SK-N-SH treated with all-trans-retinoic acid at 6 μM for 48 hours (cell line): ENCODE measurements around the gene C8G.
A peak's percentile ranks its signal among the peaks of the same experiment; 100 is the strongest.

Experiments
- ATAC-seq: fragments of 200-7000 bp; cut with Tn5 transposase; 3 replicates; pipeline ENCODE4 v1.9.1; 2020; ENCODE audit warnings: mild to moderate bottlenecking, moderate library complexity
- CREB5 ChIP-seq: fragments of 250-450 bp; sonication (Bioruptor Pico); IDR thresholded peaks from 2 replicates; pipeline ENCODE4 v1.5.1; 2020; ENCODE audit warnings: low read depth, mild to moderate bottlenecking, moderate library complexity
- CSRNP3 ChIP-seq: fragments of 250-450 bp; sonication (Bioruptor Pico); IDR thresholded peaks from 2 replicates; pipeline ENCODE4 v1.5.1; 2021; ENCODE audit warnings: mild to moderate bottlenecking, moderate library complexity
- ESRRG ChIP-seq: fragments of 250-450 bp; sonication (Bioruptor Pico); IDR thresholded peaks from 2 replicates; pipeline ENCODE4 v1.6.1; 2021; ENCODE audit warnings: mild to moderate bottlenecking
- GLIS3 ChIP-seq: fragments of 250-450 bp; sonication (Bioruptor Pico); IDR thresholded peaks from 2 replicates; pipeline ENCODE4 v1.5.0; 2020; ENCODE audit warnings: mild to moderate bottlenecking, moderate library complexity
- ISL1 ChIP-seq: fragments of 250-450 bp; sonication (Bioruptor Pico); IDR thresholded peaks from 2 replicates; pipeline ENCODE4 v2.1.2; 2022; ENCODE audit warnings: mild to moderate bottlenecking, moderate library complexity
- OSR1 ChIP-seq: fragments of 250-450 bp; sonication (Bioruptor Pico); IDR thresholded peaks from 2 replicates; pipeline ENCODE4 v1.8.0; 2022; ENCODE audit warnings: moderate library complexity, mild to moderate bottlenecking, inconsistent platforms
- PATZ1 ChIP-seq: fragments of 250-450 bp; sonication (Bioruptor Pico); IDR thresholded peaks from 2 replicates; pipeline ENCODE4 v1.8.0; 2020; ENCODE audit warnings: mild to moderate bottlenecking, moderate library complexity, borderline replicate concordance
- PPARA ChIP-seq: fragments of 250-450 bp; sonication (Bioruptor Pico); IDR thresholded peaks from 2 replicates; pipeline ENCODE4 v1.5.0; 2020; ENCODE audit warnings: mild to moderate bottlenecking, borderline replicate concordance
- RARB ChIP-seq: fragments of 250-450 bp; sonication (Bioruptor Pico); IDR thresholded peaks from 2 replicates; pipeline ENCODE4 v1.8.0; 2021; ENCODE audit warnings: mild to moderate bottlenecking, moderate library complexity
- SNAI2 ChIP-seq: fragments of 250-450 bp; sonication (Bioruptor Pico); IDR thresholded peaks from 2 replicates; pipeline ENCODE4 v1.5.0; 2020; ENCODE audit warnings: mild to moderate bottlenecking, moderate library complexity
- TCF4 ChIP-seq: fragments of 250-450 bp; sonication (Bioruptor Pico); IDR thresholded peaks from 2 replicates; pipeline ENCODE4 v1.8.0; 2021; ENCODE audit warnings: mild to moderate bottlenecking, moderate library complexity, borderline replicate concordance
- TOX ChIP-seq: fragments of 250-450 bp; sonication (Bioruptor Pico); IDR thresholded peaks from 2 replicates; pipeline ENCODE4 v1.8.0; 2021; ENCODE audit warnings: mild to moderate bottlenecking, moderate library complexity, borderline replicate concordance
- TSHZ2 ChIP-seq: fragments of 250-450 bp; sonication (Bioruptor Pico); IDR thresholded peaks from 2 replicates; pipeline ENCODE4 v1.5.0; 2020; ENCODE audit warnings: mild to moderate bottlenecking, moderate library complexity
- ZC3H10 ChIP-seq: fragments of 250-450 bp; sonication (Bioruptor Pico); IDR thresholded peaks from 2 replicates; pipeline ENCODE4 v1.5.1; 2021; ENCODE audit warnings: mild to moderate bottlenecking, moderate library complexity
- ZFP3 ChIP-seq: fragments of 250-450 bp; sonication (Bioruptor Pico); IDR thresholded peaks from 2 replicates; pipeline ENCODE4 v1.5.0; 2020; ENCODE audit warnings: mild to moderate bottlenecking, moderate library complexity
- ZFP30 ChIP-seq: fragments of 450-650 bp; formaldehyde crosslinking; IDR thresholded peaks from 2 replicates; pipeline ENCODE4 v1.5.0; 2022; ENCODE audit warnings: mild to moderate bottlenecking, moderate library complexity
- ZNF565 ChIP-seq: fragments of 450-650 bp; formaldehyde crosslinking; conservative IDR thresholded peaks from 2 replicates; pipeline ENCODE4 v1.5.0; 2020; ENCODE audit warnings: low read depth, mild to moderate bottlenecking, moderate library complexity
- ZNF70 ChIP-seq: fragments of 450-650 bp; formaldehyde crosslinking; IDR thresholded peaks from 2 replicates; pipeline ENCODE4 v1.5.0; 2020; ENCODE audit warnings: mild to moderate bottlenecking, moderate library complexity
- ZNF8 ChIP-seq: fragments of 450-650 bp; formaldehyde crosslinking; IDR thresholded peaks from 2 replicates; pipeline ENCODE4 v1.5.0; 2020; ENCODE audit warnings: mild to moderate bottlenecking, moderate library complexity

C8G gene

GRCh38 chr9:136983167-136983566, 38.1 kb downstream of the C8G start (continued):
- TF ChIP-seq PPARA (CRISPR knock-in tag) (no peak), ZFP3 (CRISPR knock-in tag) (no peak)

- no peak for TF ChIP-seq CSRNP3 (CRISPR knock-in tag)
- no peak for TF ChIP-seq TOX (CRISPR knock-in tag)
- TF ChIP-seq TCF4 (CRISPR knock-in tag): peak; percentile 37; the same call in 1 of the 2 replicates
- no peak for TF ChIP-seq OSR1 (CRISPR knock-in tag)
- TF ChIP-seq ISL1: no peak
- ATAC-seq: no peak; the same call in 2 of the 3 replicates
Observed at GRCh38 chr9:136983656-136984314, 38.7 kb downstream of the C8G start.

- no peak for TF ChIP-seq TOX (CRISPR knock-in tag)
- TF ChIP-seq ZC3H10 (CRISPR knock-in tag): no peak
- no peak for TF ChIP-seq ZNF8 (CRISPR knock-in tag)
- TF ChIP-seq ZNF70 (CRISPR knock-in tag): no peak
- TF ChIP-seq CREB5 (CRISPR knock-in tag): no peak
- no peak for TF ChIP-seq PPARA (CRISPR knock-in tag)
- no peak for TF ChIP-seq PATZ1 (CRISPR knock-in tag)
- no peak for TF ChIP-seq TCF4 (CRISPR knock-in tag)
- TF ChIP-seq GLIS3: no peak
- TF ChIP-seq ZFP30 (CRISPR knock-in tag): no peak
- no peak for TF ChIP-seq SNAI2 (CRISPR knock-in tag)
- no peak for TF ChIP-seq OSR1 (CRISPR knock-in tag)
- no peak for ATAC-seq
Observed at GRCh38 chr9:136984464-136985026, 39.5 kb downstream of the C8G start.

- ATAC-seq: no peak
- TF ChIP-seq OSR1 (CRISPR knock-in tag): no peak
- no peak for TF ChIP-seq SNAI2 (CRISPR knock-in tag)
- no peak for TF ChIP-seq PATZ1 (CRISPR knock-in tag)
- TF ChIP-seq CSRNP3 (CRISPR knock-in tag): no peak
- no peak for TF ChIP-seq ISL1
- TF ChIP-seq ZNF8 (CRISPR knock-in tag): no peak
- TF ChIP-seq ESRRG: no peak
Observed at GRCh38 chr9:136985027-136985602, 40.1 kb downstream of the C8G start.

GRCh38 chr9:136985853-136986252, 40.8 kb downstream of the C8G start:
- no peak for ATAC-seq
- TF ChIP-seq ZNF70 (CRISPR knock-in tag) (no peak), TCF4 (CRISPR knock-in tag) (no peak), RARB (CRISPR knock-in tag) (no peak), CSRNP3 (CRISPR knock-in tag) (no peak), TSHZ2 (no peak), ZNF565 (no peak), PPARA (CRISPR knock-in tag) (no peak)
